Hepatocyte (in vitro differentiated cells): Measurements from ENCODE around the gene NEK9.

ENCODE experiments used
- EZH2 ChIP-seq: fragments of 200-600 bp; sonication (generic); IDR thresholded peaks from 2 replicates; pipeline ENCODE4 v1.6.1; 2016; ENCODE audit warnings: antibody characterized with exemption, mild to moderate bottlenecking, borderline replicate concordance
- EZH2phosphoT487 ChIP-seq: fragments of 200-600 bp; sonication (generic); IDR thresholded peaks from one replicate; pipeline ENCODE4 v1.6.1; 2018; ENCODE audit warnings: antibody characterized with exemption, mild to moderate bottlenecking, low read depth, moderate library complexity; ENCODE audit not compliant: unreplicated experiment, severe bottlenecking
- TF ChIP-seq, protein P1 (sequence below): fragments of 200-600 bp; sonication (generic); IDR thresholded peaks from 2 replicates; pipeline ENCODE4 v1.5.1; 2016; ENCODE audit warnings: antibody characterized with exemption, mild to moderate bottlenecking; ENCODE audit not compliant: poor library complexity

GRCh38 chr14:75088153-75088552 lies 38.7 kb downstream of the NEK9 start:
- TF ChIP-seq, protein P1, sequence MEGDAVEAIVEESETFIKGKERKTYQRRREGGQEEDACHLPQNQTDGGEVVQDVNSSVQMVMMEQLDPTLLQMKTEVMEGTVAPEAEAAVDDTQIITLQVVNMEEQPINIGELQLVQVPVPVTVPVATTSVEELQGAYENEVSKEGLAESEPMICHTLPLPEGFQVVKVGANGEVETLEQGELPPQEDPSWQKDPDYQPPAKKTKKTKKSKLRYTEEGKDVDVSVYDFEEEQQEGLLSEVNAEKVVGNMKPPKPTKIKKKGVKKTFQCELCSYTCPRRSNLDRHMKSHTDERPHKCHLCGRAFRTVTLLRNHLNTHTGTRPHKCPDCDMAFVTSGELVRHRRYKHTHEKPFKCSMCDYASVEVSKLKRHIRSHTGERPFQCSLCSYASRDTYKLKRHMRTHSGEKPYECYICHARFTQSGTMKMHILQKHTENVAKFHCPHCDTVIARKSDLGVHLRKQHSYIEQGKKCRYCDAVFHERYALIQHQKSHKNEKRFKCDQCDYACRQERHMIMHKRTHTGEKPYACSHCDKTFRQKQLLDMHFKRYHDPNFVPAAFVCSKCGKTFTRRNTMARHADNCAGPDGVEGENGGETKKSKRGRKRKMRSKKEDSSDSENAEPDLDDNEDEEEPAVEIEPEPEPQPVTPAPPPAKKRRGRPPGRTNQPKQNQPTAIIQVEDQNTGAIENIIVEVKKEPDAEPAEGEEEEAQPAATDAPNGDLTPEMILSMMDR: no peak
- TF ChIP-seq EZH2 (no peak), EZH2phosphoT487 (no peak)
